Activated CD4-positive, alpha-beta T cell treated with anti-CD3 and anti-CD28 coated beads for 1 hour (primary cell): Measurements from ENCODE around the gene PREX1.
"Not testable (repeated sequence)": the region's sequence is repeated elsewhere in the genome, so short reads cannot be mapped to it uniquely, and the experiment has no call there.

Experiments used
- DNase-seq: peaks from one replicate; pipeline ENCODE4 v3.0.0-alpha.2; 2020

The PREX1 gene, protein sequence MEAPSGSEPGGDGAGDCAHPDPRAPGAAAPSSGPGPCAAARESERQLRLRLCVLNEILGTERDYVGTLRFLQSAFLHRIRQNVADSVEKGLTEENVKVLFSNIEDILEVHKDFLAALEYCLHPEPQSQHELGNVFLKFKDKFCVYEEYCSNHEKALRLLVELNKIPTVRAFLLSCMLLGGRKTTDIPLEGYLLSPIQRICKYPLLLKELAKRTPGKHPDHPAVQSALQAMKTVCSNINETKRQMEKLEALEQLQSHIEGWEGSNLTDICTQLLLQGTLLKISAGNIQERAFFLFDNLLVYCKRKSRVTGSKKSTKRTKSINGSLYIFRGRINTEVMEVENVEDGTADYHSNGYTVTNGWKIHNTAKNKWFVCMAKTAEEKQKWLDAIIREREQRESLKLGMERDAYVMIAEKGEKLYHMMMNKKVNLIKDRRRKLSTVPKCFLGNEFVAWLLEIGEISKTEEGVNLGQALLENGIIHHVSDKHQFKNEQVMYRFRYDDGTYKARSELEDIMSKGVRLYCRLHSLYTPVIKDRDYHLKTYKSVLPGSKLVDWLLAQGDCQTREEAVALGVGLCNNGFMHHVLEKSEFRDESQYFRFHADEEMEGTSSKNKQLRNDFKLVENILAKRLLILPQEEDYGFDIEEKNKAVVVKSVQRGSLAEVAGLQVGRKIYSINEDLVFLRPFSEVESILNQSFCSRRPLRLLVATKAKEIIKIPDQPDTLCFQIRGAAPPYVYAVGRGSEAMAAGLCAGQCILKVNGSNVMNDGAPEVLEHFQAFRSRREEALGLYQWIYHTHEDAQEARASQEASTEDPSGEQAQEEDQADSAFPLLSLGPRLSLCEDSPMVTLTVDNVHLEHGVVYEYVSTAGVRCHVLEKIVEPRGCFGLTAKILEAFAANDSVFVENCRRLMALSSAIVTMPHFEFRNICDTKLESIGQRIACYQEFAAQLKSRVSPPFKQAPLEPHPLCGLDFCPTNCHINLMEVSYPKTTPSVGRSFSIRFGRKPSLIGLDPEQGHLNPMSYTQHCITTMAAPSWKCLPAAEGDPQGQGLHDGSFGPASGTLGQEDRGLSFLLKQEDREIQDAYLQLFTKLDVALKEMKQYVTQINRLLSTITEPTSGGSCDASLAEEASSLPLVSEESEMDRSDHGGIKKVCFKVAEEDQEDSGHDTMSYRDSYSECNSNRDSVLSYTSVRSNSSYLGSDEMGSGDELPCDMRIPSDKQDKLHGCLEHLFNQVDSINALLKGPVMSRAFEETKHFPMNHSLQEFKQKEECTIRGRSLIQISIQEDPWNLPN (N-terminal part only)

DNA sequence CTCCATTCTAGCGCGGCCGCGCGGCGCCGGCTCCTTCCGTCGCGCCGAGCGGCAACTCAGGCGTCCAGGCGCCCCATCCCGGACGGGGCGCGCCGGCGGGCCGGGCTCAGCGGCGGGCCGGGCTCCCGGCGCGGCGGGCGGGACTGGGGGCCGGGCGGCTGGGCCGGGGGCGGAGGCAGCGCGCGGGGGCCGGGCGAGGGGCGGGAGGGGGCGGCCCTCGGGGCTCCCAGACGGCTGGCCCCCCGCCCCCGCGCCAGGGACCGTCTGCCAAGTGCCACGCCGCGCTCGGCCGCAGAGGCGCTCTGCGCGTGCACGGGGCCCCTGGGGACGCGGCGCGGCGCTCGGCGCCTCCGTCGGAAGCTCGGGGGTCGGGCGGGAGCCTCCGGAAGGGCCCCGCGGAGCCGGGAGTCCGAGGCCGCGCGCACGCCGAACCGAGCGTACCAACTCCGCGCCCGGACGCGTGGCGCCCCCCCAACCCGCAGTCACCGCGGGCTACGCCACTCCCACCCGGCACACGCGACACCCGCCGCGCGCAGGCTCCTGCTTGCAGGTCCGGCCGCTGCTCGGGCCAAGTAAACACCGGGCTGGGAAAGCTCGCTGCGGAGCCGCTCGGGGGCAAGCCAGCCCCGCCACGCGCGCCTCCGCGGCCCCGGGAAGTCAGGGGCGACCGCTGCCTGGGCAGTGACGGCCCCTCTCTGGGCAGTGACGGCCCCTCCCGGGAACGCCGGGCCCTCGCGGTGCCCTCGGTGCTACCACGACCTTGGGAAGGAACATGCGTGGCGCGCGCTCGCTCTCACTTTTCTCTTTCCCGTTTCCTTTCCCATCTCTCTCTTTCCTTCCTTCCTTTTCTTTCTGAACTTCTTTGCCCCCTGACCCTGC is at the start of gene PREX1:
Gene PREX1, minus strand, starts transcription at position 145 of the 879 bp plus-strand sequence. Its CDS starts 139 bp downstream, at position 6.
- peak; percentile 67 for DNase-seq

DNA sequence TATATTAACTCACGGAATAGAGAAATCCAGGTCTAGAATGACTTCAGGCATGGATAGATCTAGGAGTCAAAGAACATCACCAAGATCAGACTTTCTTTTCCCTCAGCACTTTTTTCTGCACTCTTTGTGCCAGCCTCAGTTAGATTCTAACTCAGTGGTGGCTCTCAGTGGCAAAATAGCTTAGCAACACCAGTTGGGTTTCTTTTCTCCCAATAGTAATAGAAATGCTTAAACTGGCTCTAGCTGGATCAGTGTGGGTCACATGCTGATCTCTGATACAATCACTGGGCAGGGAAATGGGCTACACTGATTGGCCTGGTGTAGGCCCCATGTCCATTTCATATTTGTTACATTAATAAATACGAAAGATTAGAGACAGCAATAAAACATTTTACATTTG is 49.5 kb upstream of the PREX1 start:
- DNase-seq, result no peak

DNA sequence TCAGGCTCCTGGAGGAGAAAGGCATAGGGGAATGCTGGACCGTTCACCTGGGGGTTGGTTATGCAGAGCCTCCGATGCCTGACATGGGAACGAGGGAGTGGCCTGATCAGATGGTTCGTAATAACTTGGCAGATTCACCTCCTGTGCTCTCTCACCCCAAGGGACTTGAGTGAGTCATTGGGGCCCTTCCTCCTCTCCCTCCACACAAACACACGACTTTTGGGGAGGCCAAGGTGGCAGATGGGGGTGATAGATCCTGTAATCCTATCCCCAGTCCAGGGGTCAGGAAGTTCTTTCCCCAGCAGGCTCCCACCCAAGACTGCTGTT is 48.1 kb upstream of the PREX1 start:
- DNase-seq, result no peak

DNA sequence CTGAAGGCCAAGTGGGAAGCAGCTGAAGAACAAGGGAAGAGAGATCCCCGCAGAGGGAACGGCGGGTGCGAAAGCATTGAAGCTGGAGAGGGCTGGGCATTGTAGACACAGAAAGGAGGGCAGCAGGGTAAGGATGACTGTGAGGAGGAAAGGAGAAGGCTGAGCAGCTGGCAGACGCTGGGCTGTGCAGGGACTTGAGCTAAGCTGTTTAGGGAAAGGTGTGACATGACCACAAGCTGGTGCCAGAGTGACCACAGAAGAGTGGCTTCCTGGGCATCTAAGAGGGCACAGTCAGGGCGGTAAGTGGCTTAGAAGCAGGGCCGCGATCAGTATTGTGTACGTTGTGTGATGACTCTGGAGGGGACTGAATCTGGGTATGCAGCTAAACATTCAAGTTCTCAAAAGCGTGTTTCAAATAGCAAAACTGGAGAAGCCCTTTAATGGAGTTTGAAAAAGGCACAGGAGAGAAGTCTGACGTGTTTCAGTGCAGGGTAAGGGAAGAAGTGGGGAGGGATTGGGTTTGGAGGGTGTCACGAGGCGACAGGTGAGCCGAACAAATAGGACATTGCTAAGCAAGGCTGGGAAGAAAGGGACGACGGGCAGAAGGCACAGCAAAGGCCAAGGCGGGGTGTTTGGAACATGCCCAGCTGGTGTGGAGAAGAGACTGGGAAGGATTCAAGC is 47.6 kb upstream of the PREX1 start:
- DNase-seq, result no peak

DNA sequence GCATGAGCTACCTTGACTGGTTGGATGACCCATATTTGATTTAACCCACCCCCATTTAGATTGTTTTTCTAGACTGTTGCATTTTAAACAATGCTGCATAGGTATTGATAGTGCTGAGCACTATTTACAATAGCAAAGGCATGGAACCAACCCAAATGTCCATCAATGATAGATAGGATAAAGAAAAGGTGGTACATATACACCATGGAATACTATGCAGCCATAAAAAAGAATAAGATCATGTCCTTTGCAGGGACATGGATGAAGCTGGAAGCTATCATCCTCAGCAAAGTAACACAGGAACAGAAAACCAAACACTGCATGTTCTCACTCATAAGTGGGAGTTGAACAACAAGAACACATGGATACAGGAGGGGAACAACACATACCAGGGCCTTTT is 41.6 kb upstream of the PREX1 start:
- DNase-seq, result not testable (repeated sequence)

DNA sequence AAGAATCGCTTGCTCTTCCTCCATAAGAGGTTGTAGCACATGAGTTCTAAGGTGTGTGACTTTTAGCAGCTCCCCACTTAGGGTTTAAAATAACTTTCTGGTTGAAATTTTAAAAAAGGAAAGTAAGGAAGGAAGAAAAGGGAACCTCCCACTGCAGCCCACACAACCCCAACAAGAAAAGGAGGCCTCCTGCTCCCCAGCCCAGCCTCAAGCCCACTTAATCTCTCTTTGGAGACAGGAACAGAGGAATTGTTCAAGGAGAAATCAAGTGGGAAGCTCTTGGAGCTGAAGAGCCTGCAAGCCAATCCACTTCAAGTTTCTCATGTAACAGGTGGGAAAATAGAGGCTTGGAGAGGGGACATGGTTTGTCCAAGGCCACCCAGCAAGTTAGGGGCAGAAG is 39.1 kb upstream of the PREX1 start:
- DNase-seq, result no peak

DNA sequence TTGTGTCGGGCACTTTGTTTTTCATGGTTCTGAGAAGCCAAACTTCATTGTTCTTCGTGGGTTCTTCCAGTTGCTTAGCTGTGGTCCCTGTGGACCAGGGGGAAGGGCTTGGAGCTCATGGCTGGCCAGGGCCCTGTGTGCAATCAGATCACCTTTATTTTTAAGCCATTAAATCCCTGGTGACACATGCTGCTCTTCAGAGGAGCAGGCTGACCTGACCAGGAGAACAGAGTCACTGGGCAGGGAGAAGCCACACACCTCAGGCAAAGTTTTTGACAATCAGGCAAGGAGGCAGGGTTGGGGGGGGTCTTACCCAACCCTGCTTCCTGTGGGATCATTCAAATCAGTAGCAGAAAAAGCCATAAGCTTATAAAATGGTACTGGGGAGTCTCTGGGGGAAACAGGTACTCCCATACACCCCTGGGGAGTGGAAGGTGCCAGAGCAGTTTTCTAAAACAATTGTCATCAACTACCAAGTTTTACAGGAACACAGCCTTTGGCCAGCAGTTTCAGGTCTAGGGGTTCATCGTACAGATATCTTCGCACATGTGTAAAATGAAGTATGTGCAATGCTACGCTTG is 37.0 kb upstream of the PREX1 start:
- no peak for DNase-seq

DNA sequence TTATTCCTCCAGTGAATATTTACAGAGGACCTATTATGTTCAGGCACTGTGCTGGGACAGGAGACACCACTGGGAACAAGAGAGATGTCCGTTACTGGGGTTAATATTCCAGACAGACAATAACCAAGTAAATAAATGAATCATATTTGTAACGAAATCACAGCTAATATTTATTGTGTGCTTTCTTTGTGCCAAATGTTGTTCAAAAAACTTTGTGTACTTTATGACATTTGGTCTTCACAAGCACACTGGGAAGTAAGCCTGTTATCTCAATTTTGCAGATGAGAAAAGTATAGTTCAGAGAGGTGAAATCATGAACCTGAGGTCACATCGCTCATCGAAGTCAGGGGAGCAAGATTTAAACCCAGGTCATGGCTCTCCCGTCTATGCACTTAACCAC is 36.5 kb upstream of the PREX1 start:
- no peak for DNase-seq

DNA sequence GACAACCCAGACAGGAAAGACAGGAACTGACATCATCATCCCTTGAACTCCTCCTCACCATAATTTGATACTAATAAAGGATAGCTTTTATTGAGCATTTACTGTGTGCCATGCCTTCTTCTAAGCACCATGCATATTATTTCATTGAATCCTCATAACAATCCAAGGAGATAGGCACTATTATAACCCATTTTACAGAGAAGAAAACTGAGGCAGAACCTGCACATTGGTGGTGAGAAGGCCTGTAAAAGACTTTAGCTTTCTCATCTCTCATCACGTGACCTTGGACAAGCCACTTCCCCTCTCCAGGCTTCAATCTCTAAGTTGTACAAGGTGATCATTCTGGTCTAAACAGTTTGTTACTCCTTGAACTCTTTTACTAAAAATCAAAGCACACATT is 34.5 kb upstream of the PREX1 start:
- no peak for DNase-seq

DNA sequence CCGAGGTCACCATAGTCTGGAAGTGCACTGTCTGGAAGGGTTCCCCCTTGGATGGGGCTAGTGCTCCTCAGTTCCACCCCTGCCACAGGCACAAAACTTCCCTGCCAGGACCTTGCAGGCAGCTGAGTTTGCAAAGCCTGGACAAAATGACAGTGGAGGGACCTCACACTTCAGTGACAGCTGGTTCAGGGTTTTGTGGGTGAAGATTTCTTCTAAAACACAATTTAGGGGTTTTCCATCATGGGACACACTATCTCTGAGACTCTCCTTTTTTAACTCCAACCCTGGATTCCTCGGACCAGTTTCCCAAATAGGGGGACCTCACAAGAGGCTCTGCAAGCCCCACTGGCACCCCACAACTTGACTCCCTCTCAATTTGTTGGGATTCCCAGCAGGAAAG is 33.6 kb upstream of the PREX1 start:
- DNase-seq, result no peak

DNA sequence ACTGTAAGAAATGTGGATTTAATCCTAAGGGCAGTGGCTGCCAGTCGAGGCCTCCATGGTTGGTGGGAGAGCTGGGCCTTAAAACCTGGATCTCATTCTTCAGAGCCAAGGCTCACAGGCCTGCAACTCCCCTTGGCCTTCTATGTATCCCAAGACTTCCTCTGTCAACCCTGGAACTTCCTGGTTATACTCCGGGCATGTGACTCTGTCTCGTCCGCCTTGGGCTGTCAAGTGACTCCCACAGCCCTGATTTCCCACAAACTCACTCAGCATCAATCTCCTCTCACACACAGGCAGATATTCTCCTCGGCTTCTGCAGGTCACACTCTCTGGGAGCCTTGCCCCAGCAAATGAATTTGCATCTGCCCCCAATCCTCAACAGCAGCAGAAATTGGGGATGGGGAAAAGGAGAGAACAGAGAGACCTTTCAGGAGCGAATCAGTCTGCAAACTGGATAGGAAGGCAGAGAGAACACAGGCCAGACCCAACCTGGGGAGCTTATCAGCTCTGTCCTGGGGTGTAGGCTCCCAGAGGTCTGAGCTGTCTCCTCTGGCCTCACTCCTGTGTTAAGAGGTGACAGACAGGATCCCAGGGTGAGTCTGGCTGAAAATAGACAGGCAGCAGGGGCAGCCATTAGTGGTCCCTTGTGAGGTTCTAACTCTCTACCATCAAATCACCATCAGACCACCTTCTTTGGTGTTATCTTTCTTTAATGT is 30.4 kb upstream of the PREX1 start:
- no peak for DNase-seq

DNA sequence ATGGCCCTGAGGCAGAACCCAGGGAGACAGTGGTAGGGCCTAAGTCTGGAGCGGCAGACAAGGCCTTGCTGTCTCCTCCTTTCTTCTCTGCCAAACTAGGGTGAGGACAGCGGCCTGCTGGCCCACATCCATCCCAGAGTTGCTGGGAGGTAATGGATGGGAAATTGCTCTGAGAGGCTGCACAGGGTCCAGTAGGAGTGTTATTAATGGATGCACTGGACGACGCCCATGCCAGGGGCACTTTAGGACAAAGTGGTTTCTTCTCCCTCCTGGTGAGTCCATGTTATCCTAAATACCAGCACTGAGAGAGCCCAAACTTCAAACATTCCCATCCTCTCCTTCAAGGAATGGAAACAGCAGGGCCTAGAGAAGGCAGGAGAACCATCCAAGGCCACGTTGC is 28.3 kb upstream of the PREX1 start:
- DNase-seq, result no peak

DNA sequence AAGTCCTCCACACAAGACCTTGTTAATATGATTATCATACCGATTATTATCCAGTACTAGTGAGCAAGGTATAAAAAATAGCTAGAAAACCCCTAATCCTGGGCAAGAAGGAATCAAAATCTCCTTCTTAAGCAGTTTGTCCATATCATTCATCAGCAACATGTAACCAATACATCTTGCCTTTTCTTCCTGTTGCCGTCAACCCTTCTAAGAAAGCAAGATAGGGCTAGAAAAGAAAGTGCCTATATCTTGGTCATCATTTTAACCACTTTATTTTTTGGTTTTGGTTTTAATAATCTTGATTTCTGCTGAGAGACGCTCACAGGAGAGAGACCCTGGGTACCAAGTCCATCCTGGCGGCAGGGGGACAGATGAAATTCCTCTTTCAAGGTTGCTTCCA is 27.2 kb upstream of the PREX1 start:
- DNase-seq, result no peak

DNA sequence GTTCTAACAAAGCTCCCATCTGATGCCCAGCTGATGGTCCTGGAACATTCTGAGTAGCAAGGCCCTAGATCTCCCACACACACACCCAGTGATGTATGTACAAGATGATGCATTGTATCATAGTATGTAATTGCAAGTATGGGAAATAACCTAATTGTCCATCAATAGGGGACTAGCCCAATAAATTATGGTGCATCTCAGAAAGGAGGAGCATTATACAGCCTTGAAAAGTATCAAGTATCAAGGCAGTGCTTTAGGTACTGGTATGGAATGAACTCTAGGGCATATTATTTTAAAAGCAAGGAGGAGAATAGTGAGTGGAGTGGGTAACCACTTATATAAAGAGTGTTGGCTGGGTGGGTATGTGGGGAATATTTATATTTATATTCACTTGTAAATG is 24.8 kb upstream of the PREX1 start:
- DNase-seq, result no peak

DNA sequence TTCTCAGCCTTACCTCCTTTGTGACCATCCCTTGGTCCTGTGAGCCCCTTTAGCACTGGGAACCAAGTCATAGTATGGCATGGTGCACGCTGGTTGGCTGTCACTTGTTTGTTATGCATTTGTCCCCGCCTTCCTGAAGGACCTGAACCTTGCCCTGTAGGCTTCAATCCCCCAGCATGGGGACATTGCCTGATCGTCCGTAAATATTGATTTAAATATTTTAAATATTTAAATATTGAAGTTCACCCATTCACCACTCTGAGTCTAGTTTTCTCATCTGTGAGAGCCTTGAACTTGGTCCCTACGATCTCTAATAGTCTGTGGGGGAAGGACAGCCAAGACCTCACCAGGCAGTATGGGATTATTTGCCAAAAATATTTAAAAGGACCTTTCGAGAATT is 23.8 kb upstream of the PREX1 start:
- no peak for DNase-seq

DNA sequence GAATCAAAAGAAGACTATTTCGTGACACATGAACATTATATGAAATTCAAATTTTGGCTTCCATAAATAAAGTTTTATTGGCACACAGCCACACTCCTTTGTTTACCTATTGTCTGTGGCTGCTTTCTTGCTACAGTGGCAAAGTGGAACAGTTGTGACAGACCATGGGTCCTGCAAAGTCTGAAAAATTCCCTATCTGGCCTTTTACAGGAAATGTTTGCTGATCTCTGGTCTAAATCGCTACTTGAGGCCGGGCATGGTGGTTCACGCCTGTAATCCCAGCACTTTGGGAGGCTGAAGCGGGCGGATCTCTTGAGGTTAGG is 23.1 kb upstream of the PREX1 start:
- no peak for DNase-seq

DNA sequence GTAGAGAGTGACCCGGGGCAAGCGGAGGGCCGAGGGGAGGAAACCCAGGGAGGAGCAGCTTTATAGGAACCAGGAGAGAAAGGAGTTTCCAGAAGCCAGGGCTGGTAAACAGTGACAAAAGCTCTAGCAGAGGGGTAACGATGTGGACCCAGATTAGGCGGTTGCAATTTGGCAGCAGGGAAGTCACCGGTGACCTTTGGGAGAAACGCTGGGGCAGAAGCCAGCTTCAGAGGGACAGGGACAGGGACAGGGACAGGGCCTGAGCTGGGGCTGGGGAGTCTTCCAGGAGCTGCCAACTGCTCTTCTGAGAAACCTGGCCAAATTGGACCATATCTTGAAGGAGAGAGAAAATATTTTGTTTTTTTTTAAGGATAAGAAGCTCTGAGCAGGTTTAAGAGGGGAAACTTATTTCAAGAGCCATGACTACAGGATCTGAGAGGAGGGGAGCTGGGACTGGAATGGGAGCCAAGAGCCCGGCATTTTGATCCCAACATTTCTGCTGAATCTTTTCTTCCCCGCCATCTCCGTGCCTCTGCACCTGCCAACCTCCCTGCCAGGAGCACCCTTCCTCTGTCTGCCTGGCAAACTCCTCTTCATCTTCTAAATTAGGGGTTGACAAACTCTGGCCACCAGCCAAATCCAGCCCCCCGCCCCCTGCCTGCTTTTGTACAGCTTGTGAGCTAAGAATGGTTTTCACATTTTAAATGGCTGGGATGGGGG is 22.6 kb upstream of the PREX1 start:
- no peak for DNase-seq

DNA sequence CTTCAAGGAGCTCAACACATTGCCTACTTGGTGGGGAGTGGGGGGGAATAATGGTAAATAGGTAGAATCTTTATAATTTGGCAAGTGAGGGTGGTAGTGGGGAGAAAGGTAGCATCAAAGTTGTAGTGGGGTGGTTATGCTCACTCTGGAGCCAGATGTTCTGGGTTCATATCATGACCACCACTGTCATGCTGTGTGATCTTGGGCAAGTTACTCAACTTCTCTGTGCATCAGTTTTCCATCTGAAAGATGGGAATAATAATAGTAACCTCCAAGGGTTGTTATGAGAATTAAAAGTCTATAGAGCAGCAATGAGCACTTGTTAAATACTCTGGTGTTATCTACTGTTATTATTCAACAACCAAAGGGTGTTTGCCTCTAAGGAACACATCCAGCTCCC is 22.0 kb upstream of the PREX1 start:
- DNase-seq, result no peak

DNA sequence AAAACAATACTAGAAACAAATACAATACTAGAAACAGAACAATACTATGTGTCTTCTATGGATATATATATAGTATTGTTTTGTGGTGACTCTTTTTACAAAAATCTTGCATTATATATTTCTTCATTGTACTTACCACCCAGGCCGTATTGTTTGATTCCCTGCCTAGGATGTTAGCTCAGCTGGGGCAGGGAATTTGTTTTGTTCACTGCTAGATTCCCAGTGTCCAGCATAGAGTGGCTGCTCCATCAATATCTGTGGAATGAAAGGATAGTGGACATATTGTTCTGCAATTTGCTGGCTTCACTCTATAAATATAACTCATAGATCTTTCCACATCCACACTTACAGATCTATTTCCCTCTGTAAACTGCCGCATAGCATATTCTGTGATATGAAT is 21.5 kb upstream of the PREX1 start:
- no peak for DNase-seq

DNA sequence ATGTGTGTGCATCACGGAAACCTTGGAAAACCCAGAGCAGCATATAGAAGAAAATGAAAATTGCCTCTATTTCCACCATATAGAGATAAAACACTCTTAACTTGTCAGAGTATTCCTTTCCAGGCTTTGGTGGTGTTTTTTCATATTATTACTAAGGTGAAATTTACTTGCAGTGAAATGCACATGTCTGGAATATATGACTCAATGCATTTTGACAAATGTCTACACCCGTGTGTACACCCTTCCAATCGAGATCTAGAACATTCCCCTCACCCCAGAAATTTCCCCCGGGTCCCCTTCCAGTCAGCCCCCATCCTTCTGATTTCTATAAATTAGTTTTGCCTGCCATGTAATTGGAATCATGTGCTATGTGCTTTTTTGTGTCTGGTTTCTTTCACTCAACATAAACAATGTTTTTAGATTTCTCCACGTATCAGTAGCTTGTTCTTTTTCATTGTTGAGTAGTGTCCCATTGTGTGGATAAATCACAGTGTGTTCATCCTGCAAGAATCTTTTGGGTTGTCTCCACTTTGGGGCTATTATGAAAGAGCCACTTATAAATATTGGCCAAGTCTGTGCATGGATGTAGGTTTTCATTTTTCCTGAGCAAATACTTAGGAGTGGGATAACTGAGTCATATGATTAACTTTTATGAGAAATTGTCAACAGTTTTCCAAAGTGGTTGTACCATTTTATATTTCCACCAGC is 19.9 kb upstream of the PREX1 start:
- DNase-seq, result no peak
